CD4-positive, alpha-beta T cell treated with Interleukin-17A for 4 hours (primary cell): ENCODE results near the gene RBM25.
"Not testable (repeated sequence)": the region's sequence is repeated elsewhere in the genome, so short reads cannot be mapped to it uniquely, and the experiment has no call there.

Experiments
- DNase-seq: peaks from one replicate; pipeline ENCODE4 v3.0.0-alpha.2; 2020; ENCODE audit warnings: mixed read lengths

RBM25 gene

GRCh38 chr14:73058224-73058921 lies at the start of gene RBM25:
TSS of gene RBM25 (plus strand) at chr14:73058534. CDS start at chr14:73071642, 13,108 bp downstream.
- DNase-seq, result peak; percentile 93

- not testable (repeated sequence) for DNase-seq
Measured at GRCh38 chr14:73011189-73011588, 47.1 kb upstream of the RBM25 start.

GRCh38 chr14:73014105-73014504 lies 44.2 kb upstream of the RBM25 start:
- no peak for DNase-seq

GRCh38 chr14:73015552-73015951 lies 42.8 kb upstream of the RBM25 start:
- DNase-seq, result not testable (repeated sequence)

- not testable (repeated sequence) for DNase-seq
Measured at GRCh38 chr14:73016011-73016410, 42.3 kb upstream of the RBM25 start.

- no peak for DNase-seq
Measured at GRCh38 chr14:73022051-73022450, 36.3 kb upstream of the RBM25 start.

- no peak for DNase-seq
Measured at GRCh38 chr14:73025544-73025943, 32.8 kb upstream of the RBM25 start.

GRCh38 chr14:73026243-73026844 lies 32.0 kb upstream of the RBM25 start:
- no peak for DNase-seq

GRCh38 chr14:73026845-73027542 lies 31.3 kb upstream of the RBM25 start, which contains the start of gene ZFYVE1:
TSS of gene ZFYVE1 (minus strand) at chr14:73027106. CDS start at chr14:73024508, 2,598 bp downstream.
- peak; percentile 90 for DNase-seq

- no peak for DNase-seq
Measured at GRCh38 chr14:73027546-73027945, 30.8 kb upstream of the RBM25 start.

GRCh38 chr14:73027984-73028383 lies 30.4 kb upstream of the RBM25 start:
- DNase-seq, result no peak

- not testable (repeated sequence) for DNase-seq
Measured at GRCh38 chr14:73036706-73037450, 21.5 kb upstream of the RBM25 start.

GRCh38 chr14:73047808-73048207 lies 10.5 kb upstream of the RBM25 start:
- no peak for DNase-seq

- no peak for DNase-seq
Measured at GRCh38 chr14:73049428-73049827, 8.9 kb upstream of the RBM25 start.

GRCh38 chr14:73055251-73055650 lies 3.1 kb upstream of the RBM25 start:
- DNase-seq, result no peak

- no peak for DNase-seq
Measured at GRCh38 chr14:73057944-73058223, 450 bp upstream of the RBM25 start.

- no peak for DNase-seq
Measured at GRCh38 chr14:73058922-73059673, 764 bp downstream of the RBM25 start.

GRCh38 chr14:73069585-73069984 lies 11.3 kb downstream of the RBM25 start:
- DNase-seq, result no peak

GRCh38 chr14:73091044-73091443 lies 32.7 kb downstream of the RBM25 start:
- no peak for DNase-seq

- no peak for DNase-seq
Measured at GRCh38 chr14:73097421-73097820, 39.1 kb downstream of the RBM25 start.

- DNase-seq, result no peak
Measured at GRCh38 chr14:73100334-73100733, 42.0 kb downstream of the RBM25 start.

- DNase-seq, result no peak
Measured at GRCh38 chr14:73102806-73103497, 44.6 kb downstream of the RBM25 start.
